Occipital lobe (tissue), 2 donors: Measurements from ENCODE around the gene FBLN2. TPM values are rescaled to one million over a fixed set of nuclear protein-coding genes. Genes with fewer than 3 reads are reported as not detected.

Experiments used
- DNase-seq: peaks from one replicate; lab custom pipeline; 2025; lab: John Stamatoyannopoulos, UW
- total RNA-seq: library from RNA; depleted of rRNA; stranded (reverse); fragments of >200 nt; gene quantifications from one replicate; pipeline ENCODE4 v1.2.3, GENCODE V29; 2014

FBLN2 gene
- total RNA-seq, 1 donor from 2014 or later = 9.4 TPM

GRCh38 chr3:13620281-13620680 lies 71.4 kb downstream of the FBLN2 start:
- DNase-seq = no peak

DNA sequence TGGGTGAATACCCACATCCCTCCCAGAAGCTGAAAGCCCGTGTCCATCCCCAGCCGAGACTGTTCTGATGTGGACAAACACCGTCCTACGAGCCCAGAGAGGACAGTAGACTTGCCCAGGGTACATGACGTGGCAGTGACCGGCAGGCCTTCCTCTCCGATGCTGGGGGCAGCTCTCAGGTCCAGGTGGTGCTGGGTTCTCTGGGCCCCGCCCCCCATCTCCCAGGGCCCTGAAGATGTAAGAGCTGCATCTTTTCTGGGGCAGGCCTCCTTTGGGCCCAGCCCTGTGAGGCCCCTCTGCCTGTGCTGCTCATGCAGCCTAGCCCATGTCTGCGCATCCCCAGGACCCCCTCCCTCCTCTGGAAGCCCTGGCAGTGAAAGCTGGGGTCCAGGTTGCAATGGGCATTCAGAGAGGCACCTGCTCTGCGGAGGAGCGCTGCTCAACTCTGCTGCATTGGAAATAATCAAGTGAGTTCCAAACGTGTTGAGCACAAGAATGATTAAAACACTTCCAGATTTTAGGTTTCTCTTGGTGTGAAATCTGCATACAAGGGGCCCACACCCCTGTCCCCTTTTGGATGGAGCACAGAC lies 71.9 kb downstream of the FBLN2 start:
- no peak for DNase-seq

- DNase-seq = no peak
These were observed 72.7 kb downstream of the FBLN2 start for GRCh38 chr3:13621381-13622221.

DNA sequence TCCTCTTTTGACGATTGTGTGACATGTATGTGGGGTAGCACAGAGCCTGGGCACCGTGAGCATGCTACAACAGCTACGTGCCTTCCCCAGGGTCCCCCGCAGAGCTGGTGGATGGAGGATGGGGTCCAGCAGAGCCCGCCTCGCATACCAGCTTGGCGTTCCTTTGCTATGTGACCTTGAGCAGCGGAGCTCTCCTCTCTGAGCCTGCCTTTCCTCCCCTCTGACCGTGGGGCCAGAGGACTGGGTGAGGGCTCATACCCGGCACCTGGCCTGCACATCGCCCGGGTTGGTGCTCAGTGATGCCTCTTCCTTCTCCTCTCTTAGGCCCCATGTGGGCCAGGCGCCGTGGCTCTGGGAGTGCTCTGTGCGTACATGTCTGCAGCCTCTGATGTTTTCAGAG lies 73.4 kb downstream of the FBLN2 start:
- no peak for DNase-seq

GRCh38 chr3:13623101-13623654 lies 74.3 kb downstream of the FBLN2 start:
- no peak for DNase-seq

GRCh38 chr3:13624021-13624420 lies 75.1 kb downstream of the FBLN2 start:
- no peak for DNase-seq

DNA sequence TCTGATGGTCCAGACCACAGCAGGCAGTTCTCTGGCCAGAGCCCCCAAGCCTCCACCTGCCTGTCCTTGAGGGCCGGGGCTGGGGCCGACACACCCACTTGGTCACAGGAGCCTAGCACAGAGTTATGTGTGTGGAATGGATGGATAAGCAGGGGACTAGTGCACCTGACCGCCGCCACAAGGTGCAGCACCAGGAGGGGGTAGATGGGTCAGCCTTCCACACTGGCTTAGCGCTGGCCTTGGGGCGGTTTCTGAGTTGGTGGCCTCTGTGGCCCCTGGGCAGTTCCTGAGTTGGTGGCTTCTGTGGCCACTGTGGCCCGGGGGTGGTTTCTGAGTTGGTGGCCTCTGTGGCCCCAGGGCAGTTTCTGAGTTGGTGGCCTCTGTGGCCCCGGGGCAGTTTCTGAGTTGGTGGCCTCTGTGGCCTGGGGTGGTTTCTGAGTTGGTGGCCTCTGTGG lies 75.8 kb downstream of the FBLN2 start:
- no peak for DNase-seq

- DNase-seq = no peak
These were observed 77.5 kb downstream of the FBLN2 start for GRCh38 chr3:13626396-13626795.

- DNase-seq = no peak
These were observed 78.1 kb downstream of the FBLN2 start for GRCh38 chr3:13626915-13627460.

DNA sequence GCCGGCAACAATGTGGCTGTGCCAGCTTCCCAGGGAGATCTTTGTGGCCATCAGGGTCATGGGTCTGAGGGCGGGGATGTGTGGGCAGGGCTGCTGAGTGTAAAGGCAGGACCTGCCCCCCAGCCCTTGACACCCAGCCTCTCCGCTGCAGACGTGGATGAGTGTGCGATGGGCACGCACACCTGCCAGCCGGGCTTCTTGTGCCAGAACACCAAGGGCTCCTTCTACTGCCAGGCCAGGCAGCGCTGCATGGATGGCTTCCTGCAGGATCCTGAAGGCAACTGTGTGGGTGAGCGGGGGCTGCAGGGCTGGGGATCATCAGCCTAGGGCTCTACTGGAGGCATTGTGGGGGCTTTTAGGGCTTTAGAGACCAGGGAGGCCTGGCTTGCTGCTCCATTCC lies 78.8 kb downstream of the FBLN2 start:
- DNase-seq = no peak

- DNase-seq = no peak
These were observed 79.5 kb downstream of the FBLN2 start for GRCh38 chr3:13628432-13628831.

DNA sequence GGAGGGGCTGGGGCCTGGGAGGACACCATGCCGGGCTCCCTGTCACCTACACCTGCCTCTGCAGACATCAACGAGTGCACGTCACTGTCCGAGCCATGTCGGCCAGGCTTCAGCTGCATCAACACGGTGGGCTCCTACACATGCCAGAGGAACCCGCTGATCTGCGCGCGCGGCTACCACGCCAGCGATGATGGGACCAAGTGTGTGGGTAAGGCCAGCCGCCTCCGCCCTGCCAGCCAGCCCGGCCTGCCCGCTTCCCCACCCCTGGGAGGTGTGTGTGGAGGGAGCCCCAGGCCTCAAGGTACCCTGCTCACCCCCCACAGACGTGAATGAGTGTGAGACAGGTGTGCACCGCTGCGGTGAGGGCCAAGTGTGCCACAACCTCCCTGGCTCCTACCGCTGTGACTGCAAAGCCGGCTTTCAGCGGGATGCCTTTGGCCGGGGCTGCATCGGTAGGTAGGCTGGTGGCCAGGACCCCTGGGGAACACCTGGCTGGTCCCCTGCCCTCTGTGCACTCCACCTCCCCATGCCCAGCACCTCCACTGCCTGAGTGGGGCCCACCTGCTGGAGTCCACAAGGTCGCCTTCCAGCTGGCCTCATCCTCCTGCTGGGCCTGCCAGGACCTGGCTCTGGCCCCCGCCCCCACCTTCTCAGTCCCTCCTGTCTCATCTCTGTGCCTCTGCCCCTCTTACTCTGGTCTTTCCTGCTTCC lies 80.1 kb downstream of the FBLN2 start:
- no peak for DNase-seq

DNA sequence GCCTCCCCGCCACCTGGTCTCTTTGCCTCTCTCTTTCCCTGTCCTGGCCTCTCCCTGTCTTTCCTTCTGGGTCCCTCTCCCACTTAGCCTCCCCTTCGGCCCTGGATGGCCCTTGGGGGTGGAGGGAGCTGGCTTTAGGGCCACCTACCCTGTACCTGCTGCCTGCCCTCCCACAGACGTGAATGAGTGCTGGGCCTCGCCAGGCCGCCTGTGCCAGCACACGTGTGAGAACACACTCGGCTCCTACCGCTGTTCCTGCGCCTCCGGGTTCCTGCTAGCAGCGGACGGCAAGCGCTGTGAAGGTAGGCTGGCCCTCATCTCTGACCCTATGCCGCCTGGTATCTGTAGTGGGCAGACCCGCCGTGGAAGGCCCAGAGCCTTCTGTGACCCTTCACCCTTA lies 80.7 kb downstream of the FBLN2 start:
- no peak for DNase-seq

GRCh38 chr3:13631256-13631655 lies 82.3 kb downstream of the FBLN2 start:
- no peak for DNase-seq

- DNase-seq = no peak
These were observed 84.3 kb downstream of the FBLN2 start for GRCh38 chr3:13633176-13633575.

DNA sequence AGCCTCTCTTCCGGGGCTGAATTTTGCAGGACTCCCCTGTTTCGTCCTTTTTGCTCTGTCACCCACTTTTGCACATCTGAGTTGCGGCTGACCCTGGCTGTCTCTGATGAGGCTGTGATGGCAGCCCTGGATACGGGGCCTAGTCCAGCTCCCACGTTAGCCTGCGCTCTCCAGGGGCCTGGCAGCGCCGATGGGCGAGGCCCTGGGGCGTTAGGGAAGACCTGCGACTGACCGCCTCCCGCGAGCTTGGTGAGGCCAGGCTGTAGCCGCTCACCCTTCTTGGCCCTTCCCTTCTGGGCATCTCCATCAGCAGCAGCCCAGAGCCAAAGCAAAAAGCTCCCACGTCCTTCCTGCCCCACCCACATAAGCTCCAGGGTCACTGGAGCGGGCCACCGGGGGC lies 85.2 kb downstream of the FBLN2 start:
- DNase-seq = no peak

DNA sequence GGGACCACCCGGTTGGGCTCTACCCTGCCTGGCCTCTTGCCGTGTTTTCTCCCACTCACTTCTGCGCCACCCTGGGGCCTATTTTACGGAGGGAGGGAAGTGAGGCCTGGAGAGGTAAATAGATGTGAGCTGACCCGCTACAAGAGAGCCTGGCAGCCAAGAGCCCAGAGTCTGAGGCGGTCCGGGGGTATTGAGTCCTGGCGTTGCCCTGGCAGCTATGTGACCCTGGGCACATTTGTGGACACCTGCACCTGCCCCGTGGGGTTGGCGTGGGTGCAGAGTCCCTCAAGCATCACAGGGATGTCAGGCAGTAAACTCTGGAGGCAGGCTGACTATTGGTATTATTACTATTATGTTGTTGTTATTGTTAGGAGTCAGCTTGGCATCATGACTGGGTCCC lies 85.7 kb downstream of the FBLN2 start:
- no peak for DNase-seq

GRCh38 chr3:13636186-13636585 lies 87.3 kb downstream of the FBLN2 start:
- DNase-seq = no peak

GRCh38 chr3:13636874-13637273 lies 87.9 kb downstream of the FBLN2 start:
- DNase-seq = no peak

DNA sequence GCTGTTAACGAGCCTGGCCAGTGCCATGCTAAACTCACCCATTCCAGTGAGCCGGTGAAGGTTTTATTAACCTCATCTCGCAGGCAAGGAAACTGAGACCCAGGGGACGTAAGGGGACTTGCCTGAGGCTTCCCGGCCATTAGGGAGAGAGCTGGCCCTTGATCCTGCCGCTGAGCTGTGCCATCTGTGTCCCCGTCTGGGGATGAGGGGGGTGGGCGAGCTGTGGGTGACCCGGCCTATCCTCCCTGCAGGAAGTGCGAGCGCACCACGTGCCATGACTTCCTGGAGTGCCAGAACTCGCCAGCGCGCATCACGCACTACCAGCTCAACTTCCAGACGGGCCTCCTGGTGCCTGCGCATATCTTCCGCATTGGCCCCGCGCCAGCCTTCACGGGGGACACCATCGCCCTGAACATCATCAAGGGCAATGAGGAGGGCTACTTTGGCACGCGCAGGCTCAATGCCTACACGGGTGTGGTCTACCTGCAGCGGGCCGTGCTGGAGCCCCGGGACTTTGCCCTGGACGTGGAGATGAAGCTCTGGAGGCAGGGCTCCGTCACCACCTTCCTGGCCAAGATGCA lies 88.5 kb downstream of the FBLN2 start:
- DNase-seq = no peak

GRCh38 chr3:13637953-13638352 lies 89.0 kb downstream of the FBLN2 start:
- no peak for DNase-seq

GRCh38 chr3:13638927-13639326 lies 90.0 kb downstream of the FBLN2 start:
- DNase-seq = no peak
